GM18505 (cell line): ENCODE data around the gene PARP4.
"Not testable (repeated sequence)": the region's sequence is repeated elsewhere in the genome, so short reads cannot be mapped to it uniquely, and the experiment has no call there.

Experiments
- ATAC-seq: cut with Tn5 transposase; IDR thresholded peaks from one replicate; pipeline ENCODE4 v1.9.1; 2021; ENCODE audit not compliant: unreplicated experiment
- POLR2A ChIP-seq: IDR thresholded peaks from 4 replicates; pipeline ENCODE4 v1.6.1; 2011; ENCODE audit warnings: borderline replicate concordance; ENCODE audit not compliant: insufficient read depth, insufficient read length; ENCODE audit errors: extremely low read depth

The PARP4 gene

DNA sequence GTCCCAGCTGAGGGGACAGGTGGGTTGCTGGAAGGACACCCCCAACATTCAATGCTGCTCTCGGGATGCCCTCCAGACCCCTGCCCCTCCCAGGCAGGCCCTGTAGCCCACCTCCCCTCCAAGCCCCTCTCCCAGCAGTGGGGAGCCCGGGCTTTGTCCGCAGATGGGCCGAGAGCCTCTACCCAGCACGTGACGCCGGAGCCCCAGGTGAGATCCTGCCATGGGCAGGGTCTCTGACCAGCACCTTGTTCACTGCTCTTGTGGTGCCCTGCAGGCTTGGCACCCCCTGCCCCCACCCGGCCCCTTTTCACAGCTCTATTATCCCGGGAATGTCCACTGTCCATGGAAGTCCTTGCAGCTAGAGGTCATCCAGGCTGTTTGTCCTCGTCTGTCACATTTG is 126.7 kb downstream of the PARP4 start:
- TF ChIP-seq POLR2A = no peak
- ATAC-seq = no peak

DNA sequence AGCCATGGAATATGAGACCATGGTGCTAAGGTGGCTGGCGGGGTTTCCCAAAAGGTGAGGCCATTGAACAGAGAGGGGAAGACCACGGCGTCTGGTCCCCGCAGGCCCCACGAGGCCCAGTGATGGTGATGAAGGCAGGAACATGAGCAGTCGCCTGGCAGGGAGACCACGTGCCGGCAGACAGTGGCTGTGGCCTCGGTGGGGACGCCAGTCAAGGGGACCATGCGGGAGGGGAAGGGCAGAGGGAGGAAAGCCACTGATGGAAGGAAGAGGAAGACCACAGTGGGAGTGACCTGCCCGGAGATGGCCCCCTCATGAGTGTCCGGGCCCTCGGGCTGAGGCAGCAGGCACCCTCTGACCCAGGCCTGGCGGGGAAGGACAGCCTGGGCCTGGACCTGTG is 127.6 kb downstream of the PARP4 start:
- ATAC-seq = not testable (repeated sequence)

DNA sequence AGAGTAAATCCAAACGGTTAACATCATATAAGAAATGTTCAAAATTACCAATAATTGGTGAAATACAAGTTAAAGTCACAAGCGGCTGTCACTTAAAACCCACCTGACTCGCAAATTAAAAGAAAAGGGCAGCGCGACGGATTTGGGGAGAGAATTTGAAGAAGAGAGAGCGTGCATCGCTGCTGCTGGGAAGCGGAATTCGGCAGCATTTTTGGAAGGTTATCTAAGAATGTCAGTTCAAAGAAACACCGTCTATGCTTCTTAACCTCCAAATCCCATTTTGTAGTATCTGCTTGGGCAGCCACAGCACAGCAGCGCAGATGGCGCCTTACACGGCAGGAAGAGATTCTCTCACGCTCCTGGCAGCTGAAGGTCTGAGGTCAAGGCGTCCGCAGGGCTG is 128.5 kb downstream of the PARP4 start:
- not testable (repeated sequence) for ATAC-seq

DNA sequence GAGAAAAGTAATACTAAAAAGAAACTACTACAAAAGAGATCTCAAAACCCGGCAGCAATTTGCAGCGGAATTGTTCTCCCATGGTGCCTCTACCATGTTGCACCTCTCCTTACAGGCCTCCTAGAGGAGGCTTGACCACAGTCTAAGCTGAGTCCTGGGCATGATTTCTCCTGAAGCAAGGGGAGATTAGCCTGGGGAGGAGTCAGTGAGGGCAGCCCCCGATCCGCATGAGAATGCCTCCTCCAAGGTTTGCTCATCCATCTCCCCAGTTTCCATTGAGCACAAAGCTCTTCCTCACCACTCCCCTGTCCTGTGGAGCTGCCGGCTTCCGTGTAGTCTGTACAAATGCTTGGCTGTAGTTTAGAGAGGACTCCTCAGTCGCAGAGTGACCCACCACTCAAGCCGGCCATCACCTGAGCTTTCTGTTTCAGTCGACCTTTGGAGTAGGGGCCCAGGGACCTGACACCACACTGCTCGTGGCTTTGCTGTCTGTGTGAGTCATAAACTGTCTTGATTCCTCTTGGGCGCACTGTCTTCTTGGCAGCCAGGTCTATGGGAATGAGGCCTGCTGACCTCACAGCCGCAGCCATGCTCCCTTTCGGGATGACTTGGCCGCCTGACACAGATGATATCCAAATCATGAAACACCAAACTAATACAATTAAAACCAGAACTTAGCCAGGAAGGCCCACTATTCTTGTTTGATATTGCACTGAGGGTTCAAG is 130.9 kb downstream of the PARP4 start:
- TF ChIP-seq POLR2A = no peak
- ATAC-seq = no peak

DNA sequence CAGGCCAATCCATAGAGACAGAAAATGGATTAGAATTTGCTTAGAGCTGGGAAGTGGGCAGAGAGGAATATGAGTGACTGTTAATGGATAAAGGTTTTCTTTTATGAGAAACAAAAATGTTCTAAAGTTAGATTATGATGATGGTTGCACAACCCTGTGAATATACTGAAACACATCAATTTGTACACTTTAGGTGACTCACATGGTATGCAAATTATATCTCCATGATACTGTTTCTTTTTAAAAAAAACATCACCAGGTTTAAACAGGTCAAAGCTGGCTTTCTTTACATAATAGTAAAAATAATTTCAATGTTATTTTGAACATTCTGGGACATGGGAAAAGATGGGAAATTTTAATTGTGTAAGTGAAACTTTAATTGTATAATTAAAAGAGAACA is 131.7 kb downstream of the PARP4 start:
- ATAC-seq = not testable (repeated sequence)

DNA sequence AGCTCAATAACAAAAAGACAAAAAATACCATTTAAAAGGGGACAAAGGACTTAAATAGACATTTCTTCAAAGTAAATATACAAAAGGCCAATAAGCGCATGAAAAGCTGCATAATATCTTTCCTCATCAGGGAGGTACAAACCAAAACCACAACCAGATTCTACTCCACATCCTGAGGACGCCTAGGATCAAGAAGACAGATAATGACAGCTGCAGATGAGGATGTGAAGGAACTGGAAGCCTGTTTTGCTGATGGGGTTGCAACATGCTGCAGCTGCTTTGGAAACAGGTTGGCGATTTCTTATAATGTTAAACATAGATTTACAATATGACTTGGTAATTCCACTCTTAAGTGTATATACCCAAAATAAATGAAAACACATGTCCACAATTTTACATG is 132.4 kb downstream of the PARP4 start:
- ATAC-seq = not testable (repeated sequence)

DNA sequence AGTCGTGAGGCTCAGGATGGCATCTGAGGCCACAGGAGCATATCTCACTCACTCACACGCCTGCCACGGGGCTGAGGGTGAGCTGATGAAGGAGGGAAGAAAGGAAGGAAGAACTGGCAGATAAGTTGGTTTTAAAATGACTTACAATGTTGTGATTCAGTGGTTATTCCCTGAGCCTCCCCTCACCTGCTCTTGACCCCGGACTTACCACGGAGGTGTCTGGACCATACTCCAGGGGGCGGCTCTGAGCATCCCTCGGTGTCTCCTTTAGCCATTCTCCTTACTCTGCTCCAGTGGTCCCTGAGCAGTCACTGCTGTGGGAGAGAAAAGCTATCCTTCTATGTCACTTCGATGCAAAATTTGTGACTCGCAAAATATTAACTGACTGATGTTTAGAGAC is 141.3 kb downstream of the PARP4 start:
- not testable (repeated sequence) for ATAC-seq
